Panc1 (cell line): ENCODE measurements around the gene LPIN3. TPM values are rescaled to one million over a fixed set of nuclear protein-coding genes. Genes with fewer than 3 reads are reported as not detected.

Experiments
- ATAC-seq: fragments of 200-7000 bp; cut with Tn5 transposase; 2 replicates; pipeline ENCODE4 v1.9.1; 2020; ENCODE audit warnings: mild to moderate bottlenecking, moderate library complexity
- BruUV-seq: library from RNA; stranded (reverse); fragments of 400-500 nt; replicated peaks from 2 replicates; lab custom pipeline; 2021; lab: Mats Ljungman, UMichigan
- CTCF ChIA-PET: fragments of 300-600 bp; sonication (Branson Sonifier 250); formaldehyde crosslinking; loops from one replicate; lab custom pipeline; 2022; ENCODE audit warnings: antibody characterized with exemption; lab: Charles Lee
- POLR2A ChIA-PET: fragments of 300-600 bp; sonication (Branson Sonifier 250); formaldehyde crosslinking; loops from one replicate; lab custom pipeline; 2022; ENCODE audit warnings: antibody characterized with exemption; lab: Charles Lee
- DNase-seq: peaks from one replicate; pipeline ENCODE4 v3.0.0-alpha.2; 2010; ENCODE audit warnings: low read depth, low spot score
- H3K27ac ChIP-seq: 2 replicates; pipeline ENCODE4 v1.5.1; 2011; ENCODE audit warnings: mild to moderate bottlenecking, low read length, inconsistent platforms
- H3K27me3 ChIP-seq: fragments of 200-500 bp; sonication (Bioruptor generic); 2 replicates; pipeline ENCODE4 v1.6.0; 2014; ENCODE audit warnings: low read length, inconsistent platforms; ENCODE audit not compliant: control insufficient read depth, insufficient read depth
- H3K36me3 ChIP-seq: fragments of 200-500 bp; sonication (Bioruptor generic); 2 replicates; pipeline ENCODE4 v1.5.1; 2014; ENCODE audit warnings: inconsistent platforms, mild to moderate bottlenecking, low read length, moderate library complexity; ENCODE audit not compliant: control insufficient read depth, insufficient read depth
- H3K4me1 ChIP-seq: 2 replicates; pipeline ENCODE4 v1.5.1; 2011; ENCODE audit warnings: inconsistent platforms, mild to moderate bottlenecking, low read length, moderate library complexity; ENCODE audit not compliant: control insufficient read depth, insufficient read depth
- H3K4me3 ChIP-seq, 2 experiments: 2 replicates each; pipeline ENCODE4 v1.5.1; 2011 to 2012; ENCODE audit warnings: low read depth in 2 of 2, low read length in 2 of 2, mild to moderate bottlenecking in 2 of 2, inconsistent platforms in 1 of 2, moderate library complexity in 1 of 2
- H3K9me3 ChIP-seq: fragments of 200-500 bp; sonication (Bioruptor generic); 2 replicates; pipeline ENCODE4 v1.5.1; 2014; ENCODE audit warnings: low read depth, mild to moderate bottlenecking, inconsistent platforms, low read length, moderate library complexity; ENCODE audit not compliant: control insufficient read depth, insufficient read depth
- CTCF ChIP-seq: fragments of 450-650 bp; IDR thresholded peaks from 2 replicates; pipeline ENCODE4 v1.5.1; 2017; ENCODE audit warnings: mild to moderate bottlenecking
- POLR2AphosphoS5 ChIP-seq: IDR thresholded peaks from 2 replicates; pipeline ENCODE4 v1.6.1; 2012; ENCODE audit warnings: mild to moderate bottlenecking, low read depth, low read length, moderate library complexity
- REST ChIP-seq, 2 experiments: IDR thresholded peaks; 2 replicates each; pipeline ENCODE4 v1.6.1; 2011 to 2012; ENCODE audit warnings: low read depth in 2 of 2, control low read depth in 1 of 2, low read length in 1 of 2, mild to moderate bottlenecking in 1 of 2, moderate library complexity in 1 of 2; ENCODE audit not compliant: insufficient read depth in 1 of 2
- SIN3A ChIP-seq: IDR thresholded peaks from 2 replicates; pipeline ENCODE4 v1.6.1; 2012; ENCODE audit warnings: low read depth, mild to moderate bottlenecking, low read length, moderate library complexity, borderline replicate concordance; ENCODE audit not compliant: insufficient read depth
- TCF7L2 ChIP-seq: IDR thresholded peaks from 2 replicates; pipeline ENCODE4 v1.6.1; 2011; ENCODE audit warnings: mild to moderate bottlenecking, low read depth, low read length, inconsistent platforms
- in situ Hi-C: cut with HindIII; loops from 2 replicates; pipeline ENCODE4 v1.10.0; 2016; ENCODE audit warnings: low sequenced_read_pairs, low pct_unique_long_range_greater_than_20kb
- intact Hi-C: fragments of 100-400 bp; cut with micrococcal nuclease; formaldehyde crosslinking; loops from one replicate; pipeline ENCODE4 v1.10.0; 2022; ENCODE audit not compliant: unreplicated experiment
- total RNA-seq: library from RNA; stranded (reverse); gene quantifications from one replicate; pipeline ENCODE4 v1.2.1, GENCODE V29; 2021; ENCODE audit not compliant: unreplicated experiment

The LPIN3 gene
- total RNA-seq, 1 experiment from 2014 or later: 21.0 TPM

- no TSS peak for BruUV-seq
- ATAC-seq (no peak), DNase-seq (no peak)
- no peak overlapping the region for H3K27ac ChIP-seq
- H3K4me1 ChIP-seq: no peaks in the 10 kb centered on the region
- H3K4me3 ChIP-seq: no peak overlapping the region
- in situ Hi-C loops: no loop called here
- H3K9me3 ChIP-seq: no peaks in the 10 kb centered on the region
- no peaks in the 10 kb centered on the region for H3K27me3 ChIP-seq
- ChIA-PET POLR2A (no interaction called here), CTCF (no interaction called here)
- TF ChIP-seq TCF7L2 (no peak), SIN3A (no peak), POLR2AphosphoS5 (no peak), CTCF (no peak), REST (IDR thresholded peaks at IDR 0.05; ENCODE audit: insufficient read depth in 1 of 2, low read depth in 2 of 2, low read length in 1 of 2) (no peak)
- intact Hi-C loops: no loop called here
- peaks cover 9% of the 10 kb centered on the region for H3K36me3 ChIP-seq
Observed at GRCh38 chr20:41406896-41407444, 66.3 kb downstream of the LPIN3 start.

- no peaks in the 10 kb centered on the region for H3K9me3 ChIP-seq
- POLR2A ChIA-PET: no interaction called here
Observed at GRCh38 chr20:41407607-41408006, 67.0 kb downstream of the LPIN3 start.

More at GRCh38 chr20:41407607-41408006, 67.0 kb downstream of the LPIN3 start:
- Histone ChIP-seq H3K27me3 (no peaks in the 10 kb centered on the region), H3K4me1 (no peaks in the 10 kb centered on the region), H3K36me3 (peaks cover 9% of the 10 kb centered on the region), H3K27ac (no peak overlapping the region), H3K4me3 (no peak overlapping the region)
- ATAC-seq: no peak
- in situ Hi-C loops: no loop called here
- TF ChIP-seq CTCF (no peak), POLR2AphosphoS5 (no peak), TCF7L2 (no peak), REST (IDR thresholded peaks at IDR 0.05; ENCODE audit: insufficient read depth in 1 of 2, low read depth in 2 of 2, low read length in 1 of 2) (no peak), SIN3A (no peak)
- DNase-seq: no peak
- CTCF ChIA-PET: no interaction called here
- BruUV-seq: no TSS peak
- intact Hi-C loops: no loop called here
